A549 treated with CpdA at 1 μM for 4 hours (cell line): ENCODE results near the gene MYCBP2. TPM values are rescaled to one million over a fixed set of nuclear protein-coding genes. Genes with fewer than 3 reads are reported as not detected.

ENCODE experiments used
- total RNA-seq: library from RNA; stranded (reverse); fragments of 200-300 nt; extraction: Qiagen RNA extraction; gene quantifications from 5 replicates; pipeline ENCODE4 v1.2.3, GENCODE V29; 2022; ENCODE audit warnings: low read depth

The MYCBP2 gene, protein sequence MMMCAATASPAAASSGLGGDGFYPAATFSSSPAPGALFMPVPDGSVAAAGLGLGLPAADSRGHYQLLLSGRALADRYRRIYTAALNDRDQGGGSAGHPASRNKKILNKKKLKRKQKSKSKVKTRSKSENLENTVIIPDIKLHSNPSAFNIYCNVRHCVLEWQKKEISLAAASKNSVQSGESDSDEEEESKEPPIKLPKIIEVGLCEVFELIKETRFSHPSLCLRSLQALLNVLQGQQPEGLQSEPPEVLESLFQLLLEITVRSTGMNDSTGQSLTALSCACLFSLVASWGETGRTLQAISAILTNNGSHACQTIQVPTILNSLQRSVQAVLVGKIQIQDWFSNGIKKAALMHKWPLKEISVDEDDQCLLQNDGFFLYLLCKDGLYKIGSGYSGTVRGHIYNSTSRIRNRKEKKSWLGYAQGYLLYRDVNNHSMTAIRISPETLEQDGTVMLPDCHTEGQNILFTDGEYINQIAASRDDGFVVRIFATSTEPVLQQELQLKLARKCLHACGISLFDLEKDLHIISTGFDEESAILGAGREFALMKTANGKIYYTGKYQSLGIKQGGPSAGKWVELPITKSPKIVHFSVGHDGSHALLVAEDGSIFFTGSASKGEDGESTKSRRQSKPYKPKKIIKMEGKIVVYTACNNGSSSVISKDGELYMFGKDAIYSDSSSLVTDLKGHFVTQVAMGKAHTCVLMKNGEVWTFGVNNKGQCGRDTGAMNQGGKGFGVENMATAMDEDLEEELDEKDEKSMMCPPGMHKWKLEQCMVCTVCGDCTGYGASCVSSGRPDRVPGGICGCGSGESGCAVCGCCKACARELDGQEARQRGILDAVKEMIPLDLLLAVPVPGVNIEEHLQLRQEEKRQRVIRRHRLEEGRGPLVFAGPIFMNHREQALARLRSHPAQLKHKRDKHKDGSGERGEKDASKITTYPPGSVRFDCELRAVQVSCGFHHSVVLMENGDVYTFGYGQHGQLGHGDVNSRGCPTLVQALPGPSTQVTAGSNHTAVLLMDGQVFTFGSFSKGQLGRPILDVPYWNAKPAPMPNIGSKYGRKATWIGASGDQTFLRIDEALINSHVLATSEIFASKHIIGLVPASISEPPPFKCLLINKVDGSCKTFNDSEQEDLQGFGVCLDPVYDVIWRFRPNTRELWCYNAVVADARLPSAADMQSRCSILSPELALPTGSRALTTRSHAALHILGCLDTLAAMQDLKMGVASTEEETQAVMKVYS (N-terminal part only)
- total RNA-seq: 16.4 to 21.1 TPM (median 19.4 TPM) in 5 replicates

DNA sequence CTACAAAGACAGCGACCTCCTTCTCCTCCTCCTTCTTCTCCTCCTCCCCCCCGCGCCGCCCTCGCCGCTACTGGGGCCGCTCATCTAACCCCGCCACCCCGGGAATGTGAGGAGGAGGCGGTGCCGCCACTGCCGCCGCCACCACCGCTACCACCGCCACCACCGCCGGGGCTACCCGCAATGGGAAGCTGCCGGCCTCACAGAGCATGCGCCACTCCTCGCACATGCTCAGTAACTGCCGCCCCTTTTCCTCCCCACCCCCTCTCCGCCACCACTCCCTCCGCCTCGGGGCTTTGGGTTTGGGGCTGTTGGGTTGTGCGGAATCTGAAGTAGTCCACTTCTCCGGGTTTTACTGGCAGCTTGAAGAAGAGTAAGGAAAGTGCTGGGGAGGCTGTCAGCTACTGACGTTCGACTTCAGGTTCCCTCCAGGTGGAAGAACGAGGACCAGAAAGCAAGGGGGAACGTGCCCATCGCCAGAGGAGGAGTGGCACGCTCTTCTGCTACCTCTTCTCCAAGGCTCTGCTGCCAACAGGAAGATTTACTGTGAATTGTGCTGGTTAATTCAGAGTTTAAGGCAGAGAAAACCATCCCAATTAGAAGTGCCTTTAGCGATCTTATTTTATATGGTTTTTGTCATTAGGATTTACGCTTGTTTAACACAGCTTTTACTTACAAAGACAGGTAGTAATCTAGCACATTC lies at the start of gene MYCBP2:
Gene MYCBP2, minus strand, starts transcription at position 190 of the 700 bp plus-strand sequence. CDS start 319 bp downstream, outside the sequence.

DNA sequence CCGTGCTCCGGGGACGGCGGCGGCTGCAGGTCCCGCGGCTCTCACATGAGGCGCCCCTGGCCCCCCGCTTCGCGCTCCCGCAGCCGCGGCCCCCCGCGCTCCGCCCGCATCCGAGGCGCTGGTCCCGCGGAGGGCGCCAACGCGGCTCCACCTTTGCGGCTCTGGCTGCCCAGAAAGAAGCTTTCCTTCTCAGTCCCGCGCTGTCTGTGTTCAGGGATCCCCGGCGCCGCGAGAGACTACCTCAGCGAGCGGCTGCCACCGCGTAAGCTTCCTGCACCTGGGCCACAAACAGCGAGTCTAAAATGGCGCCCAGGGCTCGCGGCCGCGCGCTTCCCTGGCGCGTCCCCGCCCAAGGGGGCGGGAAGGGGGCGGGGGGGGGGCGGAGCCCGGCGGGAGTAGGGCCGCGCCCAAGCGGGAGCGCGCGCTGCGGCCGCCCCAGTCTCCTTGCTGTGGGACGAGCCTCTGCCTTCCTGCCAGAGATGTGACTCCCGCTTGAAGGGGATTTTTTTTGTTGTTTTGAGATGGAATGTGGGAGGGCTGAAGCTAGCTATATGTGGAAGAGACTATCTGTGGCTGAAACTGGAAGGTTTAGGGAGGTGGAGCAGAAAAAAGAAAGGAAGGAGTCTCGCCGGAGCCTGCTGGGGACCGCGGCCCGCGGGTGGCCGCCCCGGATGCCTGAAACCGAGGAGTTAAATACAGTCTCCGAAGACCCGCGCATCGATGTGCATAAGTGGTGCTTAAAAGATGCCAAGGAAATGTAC lies 299.9 kb downstream of the MYCBP2 start, which contains the start of gene FBXL3:
Gene FBXL3, minus strand, starts transcription at position 299 of the 761 bp plus-strand sequence. CDS start 5,299 bp downstream, outside the sequence.

Other genes starting within 250 kb of the MYCBP2 start
- 0.50 to 0.79 TPM (median 0.66 TPM) in 5 replicates for gene SCEL, start 208.6 kb upstream of the MYCBP2 start, total RNA-seq